Skeletal muscle satellite cell (primary cell): ENCODE results near the gene CTNNAL1.

Experiments
- H3K27me3 ChIP-seq: 2 replicates; pipeline ENCODE4 v1.7.0; 2013; ENCODE audit warnings: low read length; ENCODE audit not compliant: control insufficient read depth, insufficient read depth
- H3K36me3 ChIP-seq: 2 replicates; pipeline ENCODE4 v1.7.0; 2013; ENCODE audit warnings: mild to moderate bottlenecking, control low read depth, low read length; ENCODE audit not compliant: insufficient read depth
- H3K4me1 ChIP-seq: 2 replicates; pipeline ENCODE4 v1.7.0; 2013; ENCODE audit warnings: low read length; ENCODE audit not compliant: control insufficient read depth, insufficient read depth
- H3K4me2 ChIP-seq: 2 replicates; pipeline ENCODE4 v1.7.0; 2013; ENCODE audit warnings: mild to moderate bottlenecking, low read length
- H3K4me3 ChIP-seq: 2 replicates; pipeline ENCODE4 v1.7.0; 2013; ENCODE audit warnings: low read length
- H3K9ac ChIP-seq: 2 replicates; pipeline ENCODE4 v1.7.0; 2013; ENCODE audit warnings: mild to moderate bottlenecking, low read depth, low read length, moderate library complexity
- H3K9me3 ChIP-seq: replicated peaks from 2 replicates; pipeline ENCODE4 v1.7.0; 2013; ENCODE audit warnings: mild to moderate bottlenecking, control low read depth, low read length

Gene CTNNAL1

DNA sequence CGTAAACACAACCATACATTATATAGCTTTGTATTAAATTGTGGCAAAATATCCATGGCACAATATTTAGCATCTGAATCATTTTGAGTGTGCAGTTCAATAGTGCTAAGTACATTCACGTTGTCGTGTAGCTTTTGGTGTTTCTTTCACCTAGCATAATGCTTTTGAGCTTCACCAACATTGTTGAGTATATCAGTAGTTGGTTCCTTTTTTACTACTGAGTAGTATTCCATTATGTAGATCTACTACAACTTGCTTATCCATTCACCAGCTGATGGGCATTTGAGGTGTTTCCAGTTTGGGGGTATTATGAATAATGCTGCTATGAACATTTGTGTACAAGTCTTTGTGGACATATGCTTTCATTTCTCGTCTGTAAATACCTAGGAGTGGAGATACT is 27.3 kb upstream of the CTNNAL1 start:
- H3K9ac ChIP-seq = no peak overlapping the region
- H3K36me3 ChIP-seq = peaks cover 23% of the 10 kb centered on the region
- no peaks in the 10 kb centered on the region for H3K9me3 ChIP-seq
- H3K4me3 ChIP-seq = no peak overlapping the region
- H3K4me1 ChIP-seq = peaks cover 16% of the 10 kb centered on the region
- H3K4me2 ChIP-seq = no peak overlapping the region
- no peaks in the 10 kb centered on the region for H3K27me3 ChIP-seq

DNA sequence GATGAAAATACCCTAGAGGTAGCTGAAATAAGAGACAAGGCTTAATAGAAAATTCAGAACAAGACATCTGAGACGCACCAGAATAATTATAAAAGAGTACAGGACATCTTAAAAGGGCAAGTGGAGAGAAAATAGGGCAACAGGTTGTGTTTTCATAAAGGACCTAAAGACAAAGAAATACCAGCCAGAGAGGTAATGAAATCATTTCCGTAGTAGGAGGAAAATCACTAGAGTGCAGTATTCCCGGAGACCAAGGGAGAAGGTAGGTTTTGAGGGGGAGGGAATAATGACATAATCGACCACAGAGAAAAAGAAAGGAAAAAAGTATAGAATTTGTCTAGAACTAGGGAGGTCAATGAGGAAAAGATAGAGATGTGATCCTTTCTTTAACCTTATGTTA is 26.2 kb upstream of the CTNNAL1 start:
- Histone ChIP-seq H3K36me3 (peaks cover 17% of the 10 kb centered on the region), H3K27me3 (no peaks in the 10 kb centered on the region), H3K4me2 (no peak overlapping the region), H3K9ac (no peak overlapping the region), H3K4me1 (peaks cover 25% of the 10 kb centered on the region), H3K4me3 (no peak overlapping the region), H3K9me3 (no peaks in the 10 kb centered on the region)

DNA sequence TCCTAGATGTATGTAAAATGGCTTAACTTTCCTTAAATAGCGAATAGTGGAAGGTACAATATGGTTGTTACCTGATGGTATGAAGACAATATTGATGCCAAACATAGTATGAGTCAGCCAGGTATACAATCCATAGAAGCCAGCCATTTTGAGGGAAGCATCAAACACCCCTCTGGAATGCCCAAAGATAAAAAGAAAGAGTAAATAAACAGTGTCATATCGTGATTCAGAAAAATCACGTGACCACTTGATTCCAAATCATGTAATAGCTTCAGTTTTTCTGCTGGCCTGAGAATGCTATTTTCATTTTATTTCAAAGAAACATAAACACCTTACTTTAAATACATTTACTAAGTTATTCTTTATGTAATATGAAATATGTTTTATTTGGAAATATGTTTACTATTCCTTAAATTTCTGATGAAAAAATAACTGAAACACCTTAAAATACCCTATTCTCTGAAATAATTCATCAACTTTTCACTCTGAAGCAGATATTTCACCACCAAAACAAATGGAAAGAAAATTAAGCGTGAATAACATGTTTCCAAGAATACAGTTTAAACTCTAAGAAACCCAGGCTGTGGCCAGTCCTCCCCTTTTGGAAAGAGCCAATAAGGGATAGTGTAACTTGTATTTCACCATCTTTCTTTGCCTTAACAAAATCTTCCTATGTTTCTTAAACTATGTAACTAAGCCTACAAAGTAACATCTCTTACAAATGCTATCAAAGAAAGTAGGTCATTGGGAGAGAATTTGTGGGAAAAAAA is 24.8 kb upstream of the CTNNAL1 start:
- no peaks in the 10 kb centered on the region for H3K27me3 ChIP-seq
- H3K4me1 ChIP-seq = peaks cover 31% of the 10 kb centered on the region
- H3K36me3 ChIP-seq = peaks cover 16% of the 10 kb centered on the region
- no peak overlapping the region for H3K4me3 ChIP-seq
- no peaks in the 10 kb centered on the region for H3K9me3 ChIP-seq
- H3K4me2 ChIP-seq = no peak overlapping the region
- H3K9ac ChIP-seq = no peak overlapping the region

DNA sequence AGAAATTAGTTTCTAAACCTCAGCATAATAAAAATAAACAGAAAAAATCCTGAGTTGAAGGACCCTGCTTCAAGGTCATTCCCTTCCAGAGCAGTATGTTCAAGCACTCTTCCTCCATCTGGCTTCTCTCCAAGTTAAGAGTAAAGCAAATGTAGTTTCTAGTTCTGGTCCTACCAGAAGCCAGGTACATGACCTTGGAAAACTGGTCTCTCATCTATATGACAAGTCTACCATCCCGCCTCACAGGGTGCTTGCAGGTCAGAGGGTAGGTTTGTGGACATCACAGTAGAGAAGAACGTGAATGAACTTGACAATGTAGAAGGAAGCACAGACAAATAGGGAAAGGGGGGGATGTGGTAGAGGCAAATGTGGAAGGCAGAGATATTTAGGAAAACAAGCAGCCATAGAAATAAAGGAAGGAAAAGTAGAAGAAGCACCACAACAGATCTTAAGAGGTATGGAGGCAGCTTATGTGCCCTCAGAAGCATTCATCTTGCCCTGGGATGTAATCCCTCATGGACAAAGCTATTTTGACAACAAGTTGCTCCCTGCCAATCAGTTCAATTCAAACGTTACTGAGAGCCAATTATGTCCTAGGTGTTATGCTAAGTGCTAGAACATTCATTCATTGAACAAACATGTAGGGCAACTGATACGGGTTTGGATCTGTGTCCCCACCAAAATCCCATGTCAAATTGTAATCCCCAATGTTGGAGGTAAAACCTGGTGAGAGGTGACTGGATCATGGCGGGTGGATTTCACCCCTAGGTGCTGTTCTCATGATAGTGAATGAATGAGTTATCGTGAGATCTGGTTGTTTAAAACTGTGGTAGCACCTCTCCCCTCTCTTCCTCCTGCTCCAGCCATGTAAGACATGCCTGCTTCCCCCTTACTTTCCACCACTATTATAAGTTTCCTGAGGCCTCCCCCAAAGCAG is 23.7 kb upstream of the CTNNAL1 start:
- Histone ChIP-seq H3K9ac (no peak overlapping the region), H3K36me3 (peaks cover 16% of the 10 kb centered on the region), H3K4me1 (peaks cover 31% of the 10 kb centered on the region), H3K9me3 (no peaks in the 10 kb centered on the region), H3K4me2 (no peak overlapping the region), H3K4me3 (no peak overlapping the region), H3K27me3 (no peaks in the 10 kb centered on the region)

- Histone ChIP-seq H3K36me3 (peaks cover 19% of the 10 kb centered on the region), H3K9me3 (no peaks in the 10 kb centered on the region), H3K4me3 (no peak overlapping the region), H3K4me2 (peak overlapping the region; percentile 27), H3K27me3 (no peaks in the 10 kb centered on the region), H3K4me1 (peaks cover 37% of the 10 kb centered on the region), H3K9ac (peak overlapping the region; percentile 40)
Measured at GRCh38 chr9:109035684-109036423, 22.6 kb upstream of the CTNNAL1 start.

DNA sequence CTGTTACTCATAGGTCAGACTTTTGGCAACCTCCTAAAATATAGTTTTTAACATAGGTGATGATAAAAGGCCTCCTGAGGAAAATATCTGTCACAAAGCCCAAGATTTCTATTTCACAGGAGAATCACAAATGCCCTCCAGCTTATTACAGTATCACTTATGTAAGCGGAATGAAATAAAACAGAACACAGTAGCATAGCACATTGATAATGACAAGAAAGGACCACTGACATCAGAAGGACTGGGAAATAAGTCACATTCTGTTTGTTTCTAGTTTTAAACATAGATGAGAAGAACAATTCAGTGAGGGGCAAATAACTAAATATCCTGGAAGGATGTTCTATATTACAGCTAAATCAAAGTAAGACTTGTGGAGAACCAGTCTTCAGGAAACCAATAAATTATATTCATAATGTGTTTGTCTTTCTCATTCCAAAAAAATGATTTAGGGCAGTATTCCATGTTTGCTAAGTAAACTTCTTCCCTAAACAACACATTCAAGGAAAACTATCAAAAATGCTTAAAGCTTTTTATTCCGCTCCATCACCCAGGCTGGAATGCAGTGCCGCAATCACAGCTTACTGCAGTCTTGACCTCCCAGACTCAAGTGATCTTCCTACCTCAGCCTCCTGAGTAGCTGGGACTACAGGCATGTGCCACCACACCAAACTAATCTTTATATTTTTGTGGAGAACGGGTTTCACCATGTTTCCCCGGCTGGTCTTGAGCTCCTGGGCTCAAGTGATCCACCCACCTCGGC is 20.8 kb upstream of the CTNNAL1 start:
- H3K9ac ChIP-seq = no peak overlapping the region
- no peaks in the 10 kb centered on the region for H3K27me3 ChIP-seq
- peaks cover 27% of the 10 kb centered on the region for H3K36me3 ChIP-seq
- no peak overlapping the region for H3K4me2 ChIP-seq
- peaks cover 38% of the 10 kb centered on the region for H3K4me1 ChIP-seq
- no peak overlapping the region for H3K4me3 ChIP-seq
- H3K9me3 ChIP-seq = no peaks in the 10 kb centered on the region

- Histone ChIP-seq H3K36me3 (peaks cover 17% of the 10 kb centered on the region), H3K4me2 (no peak overlapping the region), H3K4me3 (no peak overlapping the region), H3K4me1 (peaks cover 27% of the 10 kb centered on the region), H3K9ac (no peak overlapping the region), H3K27me3 (no peaks in the 10 kb centered on the region), H3K9me3 (no peaks in the 10 kb centered on the region)
Measured at GRCh38 chr9:109031241-109031640, 17.9 kb upstream of the CTNNAL1 start.

- Histone ChIP-seq H3K4me2 (no peak overlapping the region), H3K4me1 (peaks cover 21% of the 10 kb centered on the region), H3K27me3 (no peaks in the 10 kb centered on the region), H3K9ac (no peak overlapping the region), H3K9me3 (no peaks in the 10 kb centered on the region), H3K4me3 (no peak overlapping the region), H3K36me3 (peaks cover 17% of the 10 kb centered on the region)
Measured at GRCh38 chr9:109030426-109030825, 17.1 kb upstream of the CTNNAL1 start.

DNA sequence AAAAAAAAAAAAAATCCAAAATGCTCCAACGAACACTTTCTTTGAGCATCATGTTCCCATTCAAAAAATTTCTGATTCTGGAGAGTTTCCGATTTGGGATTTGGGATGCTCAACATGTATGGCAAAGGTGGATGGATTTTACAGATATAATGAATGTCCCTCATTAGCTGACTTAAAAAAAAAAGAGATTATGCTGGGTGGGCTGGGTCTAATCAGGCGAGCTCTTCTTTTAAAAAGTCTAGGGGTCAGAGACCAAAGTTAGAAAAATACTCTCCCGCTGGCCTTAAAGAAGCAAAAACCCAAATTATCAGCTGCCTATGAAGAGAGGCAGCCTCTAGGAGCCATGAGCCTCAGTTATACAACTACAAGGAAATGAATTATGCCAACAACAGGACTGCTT is 15.2 kb upstream of the CTNNAL1 start:
- H3K9ac ChIP-seq = no peak overlapping the region
- H3K36me3 ChIP-seq = peaks cover 27% of the 10 kb centered on the region
- H3K27me3 ChIP-seq = no peaks in the 10 kb centered on the region
- H3K4me1 ChIP-seq = peaks cover 7% of the 10 kb centered on the region
- no peaks in the 10 kb centered on the region for H3K9me3 ChIP-seq
- no peak overlapping the region for H3K4me2 ChIP-seq
- no peak overlapping the region for H3K4me3 ChIP-seq

DNA sequence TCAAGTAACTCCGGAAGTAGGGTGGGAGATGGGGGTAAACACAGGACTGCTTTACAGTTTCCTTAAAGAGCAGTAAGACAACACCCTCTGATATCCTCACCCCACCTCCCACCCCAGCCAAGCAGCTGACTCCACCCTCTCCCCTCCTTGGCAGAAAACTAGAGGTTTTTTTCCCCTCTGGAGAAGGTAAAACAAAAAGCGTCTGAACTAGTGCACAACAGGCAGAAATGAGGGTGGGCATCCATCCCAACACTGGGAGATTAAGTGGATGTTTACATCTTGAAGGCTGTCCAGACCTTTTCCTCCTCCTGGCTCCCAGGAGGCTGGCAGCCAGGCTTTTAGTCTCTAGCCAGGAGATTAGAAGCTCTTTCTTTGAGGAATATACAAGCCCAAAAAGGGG is 13.9 kb upstream of the CTNNAL1 start:
- Histone ChIP-seq H3K27me3 (no peaks in the 10 kb centered on the region), H3K9me3 (no peaks in the 10 kb centered on the region), H3K4me3 (no peak overlapping the region), H3K4me2 (no peak overlapping the region), H3K9ac (no peak overlapping the region), H3K4me1 (peaks cover 7% of the 10 kb centered on the region), H3K36me3 (peaks cover 21% of the 10 kb centered on the region)

GRCh38 chr9:109026306-109026705 is 13.0 kb upstream of the CTNNAL1 start:
- peaks cover 21% of the 10 kb centered on the region for H3K36me3 ChIP-seq

More at GRCh38 chr9:109026306-109026705, 13.0 kb upstream of the CTNNAL1 start:
- Histone ChIP-seq H3K4me3 (no peak overlapping the region), H3K9me3 (no peaks in the 10 kb centered on the region), H3K27me3 (no peaks in the 10 kb centered on the region), H3K4me1 (peaks cover 5% of the 10 kb centered on the region), H3K9ac (no peak overlapping the region), H3K4me2 (no peak overlapping the region)
